HUES48 (cell line): ENCODE data around the gene ASCC2.
"Not testable (repeated sequence)": the region's sequence is repeated elsewhere in the genome, so short reads cannot be mapped to it uniquely, and the experiment has no call there.

Experiments used
- H3K27ac ChIP-seq: one replicate; pipeline ENCODE4 v1.7.0; 2013; ENCODE audit warnings: low read depth, low read length, inconsistent platforms
- H3K27me3 ChIP-seq: 2 replicates; pipeline ENCODE4 v1.6.1; 2013; ENCODE audit warnings: mild to moderate bottlenecking, low read length; ENCODE audit not compliant: control insufficient read depth, insufficient read depth
- H3K36me3 ChIP-seq: 2 replicates; pipeline ENCODE4 v1.6.1; 2013; ENCODE audit warnings: low read length; ENCODE audit not compliant: control insufficient read depth, insufficient read depth
- H3K4me1 ChIP-seq: 2 replicates; pipeline ENCODE4 v1.6.1; 2013; ENCODE audit warnings: mild to moderate bottlenecking, low read length; ENCODE audit not compliant: control insufficient read depth, insufficient read depth
- H3K4me3 ChIP-seq: 2 replicates; pipeline ENCODE4 v1.5.1; 2013; ENCODE audit warnings: mild to moderate bottlenecking, low read depth, low read length
- H3K9ac ChIP-seq: 2 replicates; pipeline ENCODE4 v1.6.1; 2013; ENCODE audit warnings: mild to moderate bottlenecking, low read depth, low read length, moderate library complexity
- H3K9me3 ChIP-seq: 2 replicates; pipeline ENCODE4 v1.6.1; 2013; ENCODE audit warnings: low read length; ENCODE audit not compliant: control insufficient read depth, insufficient read depth

Gene ASCC2

DNA sequence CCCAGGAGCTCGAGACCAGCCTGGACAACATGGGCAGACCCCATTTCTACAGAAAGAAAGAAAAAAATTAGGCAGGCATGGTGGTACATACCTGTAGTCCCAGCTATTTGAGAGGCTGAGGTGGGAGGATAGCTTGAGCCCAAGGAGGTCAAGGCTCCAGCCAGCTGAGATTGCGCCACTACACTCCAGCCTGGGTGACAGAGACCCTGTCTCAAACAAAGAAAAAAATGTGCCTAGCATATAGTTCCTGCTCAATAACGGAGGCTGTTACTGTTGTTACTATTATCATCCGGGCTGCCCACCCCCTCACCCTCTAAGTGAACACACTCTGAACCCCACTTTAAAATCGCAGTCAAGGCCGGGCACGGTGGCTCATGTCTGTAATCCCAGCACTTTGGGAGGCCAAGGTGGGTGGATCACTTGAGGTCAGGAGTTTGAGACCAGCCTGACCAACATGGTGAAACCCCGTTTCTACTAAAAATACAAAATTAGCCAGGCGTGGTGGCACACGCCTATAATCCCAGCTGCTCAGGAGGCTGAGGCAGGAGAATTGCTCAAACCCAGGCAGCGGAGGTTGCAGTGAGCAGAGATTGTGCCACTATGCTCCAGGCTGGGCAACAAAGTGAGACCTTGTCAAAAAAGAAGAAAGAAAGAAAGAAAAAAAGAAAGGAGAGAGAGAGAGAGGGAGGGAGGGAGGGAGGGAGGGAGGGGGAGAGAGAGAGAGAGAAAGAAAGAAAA is 83.2 kb downstream of the ASCC2 start:
- H3K27ac ChIP-seq, H3K9ac ChIP-seq, H3K9me3 ChIP-seq, H3K36me3 ChIP-seq, H3K4me1 ChIP-seq, H3K27me3 ChIP-seq, H3K4me3 ChIP-seq: not testable (repeated sequence)

DNA sequence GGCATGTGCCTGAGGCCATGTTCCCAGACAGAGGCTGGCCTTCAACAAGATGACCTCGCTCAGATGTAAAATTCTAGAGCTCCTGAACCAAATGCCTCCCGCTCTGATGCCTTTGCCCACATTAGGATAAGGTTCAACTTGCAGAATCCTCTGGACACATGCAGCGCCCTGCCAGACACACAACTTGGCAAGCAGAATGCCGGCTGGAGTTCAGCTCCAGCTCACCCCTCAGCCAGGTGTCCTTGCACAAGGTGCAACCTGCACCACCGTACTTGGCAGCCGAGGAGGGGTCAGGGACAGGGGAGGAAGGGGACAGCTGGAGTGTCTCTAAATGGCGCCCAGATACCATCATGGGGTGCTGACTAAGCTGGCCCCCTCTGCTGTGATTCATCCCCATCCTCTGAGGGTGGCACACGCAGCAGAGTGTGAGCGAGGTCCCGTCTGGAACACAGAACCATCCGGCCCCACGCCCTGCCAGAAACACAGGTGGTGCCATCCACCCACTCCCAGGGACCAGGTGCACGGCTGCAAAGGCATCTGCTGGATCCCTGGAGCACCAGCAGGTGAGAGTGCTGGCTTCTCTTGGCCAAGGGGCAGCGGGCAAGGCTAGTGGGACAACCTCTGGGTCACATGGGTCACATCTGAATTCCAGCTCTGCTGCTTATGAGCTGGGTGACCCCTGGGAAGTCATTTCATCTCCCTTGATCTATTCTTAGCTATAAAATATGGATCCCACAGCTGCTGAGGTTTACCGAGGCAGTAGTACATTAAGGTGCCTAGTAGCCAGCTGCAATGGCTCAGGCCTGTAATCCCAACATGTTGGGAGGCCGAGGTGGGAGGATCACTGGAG is 84.0 kb downstream of the ASCC2 start:
- no peak overlapping the region for H3K9ac ChIP-seq
- H3K4me1 ChIP-seq = no peaks in the 10 kb centered on the region
- H3K9me3 ChIP-seq = no peaks in the 10 kb centered on the region
- H3K36me3 ChIP-seq = no peaks in the 10 kb centered on the region
- no peak overlapping the region for H3K4me3 ChIP-seq
- no peak overlapping the region for H3K27ac ChIP-seq
- no peaks in the 10 kb centered on the region for H3K27me3 ChIP-seq

DNA sequence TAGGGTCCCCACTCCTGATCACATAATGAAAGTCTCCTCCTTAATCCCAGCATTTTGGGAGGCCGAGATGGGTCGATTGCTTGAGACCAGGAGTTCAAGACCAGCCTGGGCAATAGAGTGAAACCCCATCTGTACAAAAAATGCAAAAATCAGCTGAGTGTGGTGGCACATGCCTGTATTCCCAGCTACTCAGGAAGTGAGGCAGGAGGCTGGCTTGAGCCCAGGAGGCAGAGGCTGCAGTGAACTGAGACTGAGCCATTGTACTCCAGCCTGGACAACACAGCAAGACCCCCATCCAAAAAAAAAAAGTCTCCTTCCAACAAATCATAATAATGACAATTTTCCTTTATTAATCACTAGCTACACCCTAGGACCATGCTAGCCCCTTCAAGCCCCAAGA is 86.4 kb downstream of the ASCC2 start:
- H3K36me3 ChIP-seq = 0 out of 2 replicates have a peak, but pooled peaks cover 3% of the 10 kb centered on the region
- no peak overlapping the region for H3K9ac ChIP-seq
- no peak overlapping the region for H3K27ac ChIP-seq
- no peaks in the 10 kb centered on the region for H3K9me3 ChIP-seq
- no peaks in the 10 kb centered on the region for H3K27me3 ChIP-seq
- no peaks in the 10 kb centered on the region for H3K4me1 ChIP-seq
- no peak overlapping the region for H3K4me3 ChIP-seq

DNA sequence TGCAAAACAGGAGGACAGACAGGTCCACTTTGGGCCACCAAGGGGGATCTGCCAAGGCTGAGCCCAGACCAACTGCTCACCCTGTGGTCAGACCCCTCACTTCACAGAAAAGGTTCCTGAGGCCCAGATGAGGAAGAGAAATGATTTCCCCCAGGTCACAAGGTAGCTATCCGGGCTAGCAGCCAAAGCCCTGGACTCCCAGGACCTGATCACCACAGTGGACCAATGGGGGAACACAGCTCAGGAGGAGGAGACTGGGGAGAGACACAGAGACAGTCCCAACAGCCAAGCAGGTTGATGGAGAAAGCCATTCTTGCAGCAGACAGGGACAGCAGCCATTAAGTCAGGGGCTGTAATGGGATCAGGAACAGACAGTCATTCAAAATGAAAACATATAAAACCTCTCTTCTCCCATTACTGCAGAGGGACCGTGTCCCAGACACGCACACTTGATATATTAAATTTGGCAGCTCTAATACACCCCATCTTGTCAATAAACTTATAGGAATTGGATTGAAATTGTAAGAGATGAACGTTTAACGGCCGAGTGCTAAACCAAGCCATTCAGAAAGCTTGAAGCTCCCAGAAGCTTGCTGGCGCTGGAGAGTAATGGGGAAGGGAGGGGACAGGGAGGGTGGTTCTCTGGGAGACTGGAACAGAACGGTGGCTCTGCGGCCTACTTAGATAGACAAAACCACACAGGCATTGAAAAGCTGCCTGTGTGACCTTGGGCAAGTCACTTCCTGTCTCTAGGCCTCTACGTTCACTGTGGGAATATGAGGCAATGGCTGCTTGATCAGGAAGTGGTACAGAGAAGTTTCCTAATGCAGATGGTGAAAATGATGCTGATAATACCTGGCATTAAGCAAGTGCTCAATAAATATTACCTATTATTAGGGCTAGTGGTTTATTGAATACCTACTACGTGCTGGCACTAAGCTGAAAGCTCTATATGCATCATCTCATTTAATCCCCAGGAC is 87.2 kb downstream of the ASCC2 start:
- Histone ChIP-seq H3K4me3 (no peak overlapping the region), H3K36me3 (0 out of 2 replicates have a peak, but pooled peaks cover 3% of the 10 kb centered on the region), H3K27me3 (no peaks in the 10 kb centered on the region), H3K27ac (no peak overlapping the region), H3K4me1 (no peaks in the 10 kb centered on the region), H3K9me3 (no peaks in the 10 kb centered on the region), H3K9ac (no peak overlapping the region)

DNA sequence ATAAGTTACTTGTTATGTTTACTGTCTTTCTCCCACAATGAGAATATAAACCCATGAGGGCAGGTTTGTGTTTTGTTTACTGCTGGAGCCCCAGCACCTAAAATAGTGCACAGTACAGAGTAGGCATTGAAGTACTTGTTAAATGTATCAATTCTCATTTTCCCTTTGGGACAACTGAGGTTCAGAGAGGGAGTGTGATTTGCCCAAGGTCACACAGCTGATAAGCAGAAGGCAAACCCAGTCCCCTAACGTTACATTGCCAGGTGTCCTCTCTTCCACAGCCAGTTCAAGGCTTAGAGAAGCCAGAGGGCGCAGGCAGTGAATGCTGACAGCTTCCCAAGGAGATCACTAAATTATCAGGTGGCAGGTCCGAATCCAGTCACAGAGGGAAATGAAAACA is 88.0 kb downstream of the ASCC2 start:
- Histone ChIP-seq H3K36me3 (0 out of 2 replicates have a peak, but pooled peaks cover 3% of the 10 kb centered on the region), H3K27ac (no peak overlapping the region), H3K4me3 (no peak overlapping the region), H3K4me1 (no peaks in the 10 kb centered on the region), H3K9me3 (no peaks in the 10 kb centered on the region), H3K27me3 (no peaks in the 10 kb centered on the region), H3K9ac (no peak overlapping the region; the same call in 1 of the 2 replicates)

DNA sequence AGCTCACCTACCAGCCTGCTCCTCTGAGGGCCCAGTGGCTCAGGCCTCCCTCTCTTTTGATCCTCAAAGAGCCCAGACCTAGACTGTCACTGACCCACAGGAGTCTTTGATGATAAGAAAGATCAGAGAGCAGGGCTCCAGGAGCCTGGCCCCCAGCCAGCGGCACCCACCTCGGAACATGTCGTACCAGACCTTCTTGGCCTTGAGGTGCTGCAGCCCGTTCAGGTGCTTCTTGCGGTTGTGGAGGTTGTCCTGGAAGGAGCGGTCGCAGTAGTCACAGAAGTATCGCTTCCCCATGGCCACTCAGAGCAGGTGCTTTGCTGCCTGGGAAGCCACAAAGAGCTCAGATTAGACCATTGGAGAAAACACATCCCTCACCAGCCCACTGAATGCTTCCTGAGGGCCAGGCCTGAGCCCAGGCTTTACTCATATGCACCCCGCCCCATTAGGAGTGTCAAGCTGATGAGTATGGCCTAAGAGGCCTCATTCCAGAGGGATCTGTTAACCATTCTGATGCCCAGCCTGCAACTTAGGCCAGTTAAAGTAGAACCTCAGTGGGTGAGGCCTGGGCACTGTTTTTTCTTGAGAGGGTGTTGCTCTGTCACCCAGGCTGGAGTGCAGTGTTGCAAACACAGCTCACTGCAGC is 89.7 kb downstream of the ASCC2 start:
- Histone ChIP-seq H3K36me3 (0 out of 2 replicates have a peak, but pooled peaks cover 3% of the 10 kb centered on the region), H3K27ac (no peak overlapping the region), H3K4me3 (no peak overlapping the region), H3K9me3 (no peaks in the 10 kb centered on the region), H3K9ac (no peak overlapping the region), H3K27me3 (no peaks in the 10 kb centered on the region), H3K4me1 (no peaks in the 10 kb centered on the region)

DNA sequence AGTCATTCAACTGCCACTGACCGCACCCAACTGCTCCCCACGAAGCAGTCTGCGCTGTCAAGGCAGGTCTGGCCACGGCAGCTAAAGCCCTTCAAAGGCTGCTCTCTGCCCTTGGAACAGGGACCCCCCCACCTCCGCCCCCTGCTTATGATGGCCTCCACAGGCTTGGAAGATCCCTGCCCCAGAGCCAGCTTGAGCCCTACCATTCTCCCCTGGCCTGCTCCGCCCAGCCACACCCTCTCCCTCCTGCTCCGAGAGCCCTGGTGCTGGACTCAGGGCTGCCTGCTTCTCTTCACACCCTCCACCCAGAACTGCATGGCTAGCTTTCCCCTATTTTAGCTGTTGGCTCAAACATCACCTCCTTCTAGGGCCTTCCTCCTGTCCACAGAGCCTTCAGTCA is 90.2 kb downstream of the ASCC2 start:
- H3K27ac ChIP-seq = no peak overlapping the region
- no peaks in the 10 kb centered on the region for H3K4me1 ChIP-seq
- no peak overlapping the region for H3K4me3 ChIP-seq
- H3K9ac ChIP-seq = no peak overlapping the region
- H3K27me3 ChIP-seq = no peaks in the 10 kb centered on the region
- H3K9me3 ChIP-seq = no peaks in the 10 kb centered on the region
- H3K36me3 ChIP-seq = 0 out of 2 replicates have a peak, but pooled peaks cover 3% of the 10 kb centered on the region

DNA sequence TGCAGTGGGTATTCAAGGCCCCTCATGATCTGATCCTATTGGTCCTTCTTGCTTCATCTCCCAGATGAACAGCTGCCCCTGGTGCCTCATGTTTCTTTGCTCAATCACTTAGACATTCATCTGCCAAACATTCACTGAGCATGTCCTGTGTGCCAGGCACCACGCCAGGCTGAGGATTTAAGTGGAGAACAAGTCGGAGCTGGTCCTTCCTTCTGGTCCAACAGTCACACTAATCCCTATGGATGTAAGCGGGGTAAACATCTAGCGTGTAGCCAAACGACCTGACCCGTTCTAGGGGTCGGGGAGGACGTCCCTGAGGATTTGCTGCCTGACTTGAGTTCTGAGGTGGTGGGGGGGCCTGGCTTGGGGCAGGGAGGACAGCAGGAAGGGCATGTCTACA is 93.2 kb downstream of the ASCC2 start:
- Histone ChIP-seq H3K27me3 (no peaks in the 10 kb centered on the region), H3K4me1 (no peaks in the 10 kb centered on the region), H3K9me3 (no peaks in the 10 kb centered on the region), H3K27ac (no peak overlapping the region), H3K36me3 (0 out of 2 replicates have a peak, but pooled peaks cover 3% of the 10 kb centered on the region), H3K4me3 (no peak overlapping the region), H3K9ac (no peak overlapping the region)

DNA sequence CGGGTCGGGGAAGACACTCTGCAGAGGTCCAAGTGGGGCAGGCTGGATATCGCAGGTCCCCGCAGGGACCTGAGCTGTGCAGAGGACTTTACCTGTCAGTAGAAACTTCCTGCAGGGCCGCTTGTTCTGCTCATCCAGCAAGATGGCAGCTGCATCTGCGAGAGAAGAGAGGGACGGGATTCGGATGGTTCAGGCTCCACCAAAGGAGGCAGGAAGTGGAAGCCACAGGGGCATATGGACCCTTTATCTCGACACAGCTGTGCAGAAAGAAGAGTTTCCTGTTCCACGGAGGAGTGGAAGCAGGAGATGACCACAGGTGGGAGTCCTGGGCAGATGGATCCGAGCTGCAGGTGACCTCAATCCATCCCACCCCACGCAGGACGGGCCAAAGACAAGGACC is 95.7 kb downstream of the ASCC2 start:
- Histone ChIP-seq H3K9ac (no peak overlapping the region), H3K27me3 (no peaks in the 10 kb centered on the region), H3K4me1 (no peaks in the 10 kb centered on the region), H3K36me3 (0 out of 2 replicates have a peak, but pooled peaks cover 3% of the 10 kb centered on the region), H3K9me3 (no peaks in the 10 kb centered on the region), H3K4me3 (no peak overlapping the region), H3K27ac (no peak overlapping the region)

DNA sequence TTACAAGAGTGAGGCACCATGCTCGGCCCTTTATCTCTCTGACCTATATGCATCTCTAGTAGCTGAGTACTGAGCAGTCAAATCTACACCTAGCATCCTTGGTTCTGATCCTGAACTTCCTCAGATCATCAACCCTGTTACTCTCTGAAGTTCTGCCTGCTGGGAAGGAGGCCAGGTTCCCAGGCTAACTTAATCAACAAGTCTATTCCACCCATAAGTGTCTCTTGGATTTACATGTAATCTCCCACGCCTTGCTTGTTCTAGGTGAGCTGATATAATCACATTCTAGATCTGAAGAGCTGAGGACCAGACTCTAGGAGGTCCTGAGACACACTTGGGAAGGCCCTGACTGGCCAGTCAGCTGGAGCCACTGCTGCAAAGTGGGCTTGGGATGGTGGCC is 96.1 kb downstream of the ASCC2 start:
- Histone ChIP-seq H3K36me3 (no peaks in the 10 kb centered on the region), H3K27me3 (no peaks in the 10 kb centered on the region), H3K4me3 (no peak overlapping the region), H3K9me3 (no peaks in the 10 kb centered on the region), H3K9ac (no peak overlapping the region), H3K4me1 (no peaks in the 10 kb centered on the region), H3K27ac (no peak overlapping the region)
